IMR-90 (cell line): ENCODE measurements around the gene ZNF23. TPM values are rescaled to one million over a fixed set of nuclear protein-coding genes. Genes with fewer than 3 reads are reported as not detected.
A peak's percentile ranks its signal among the peaks of the same experiment; 100 is the strongest.

Experiments
- BHLHE40 ChIP-seq: fragments of 150-350 bp; IDR thresholded peaks from 2 replicates; pipeline ENCODE4 v1.6.1; 2016; ENCODE audit warnings: mild to moderate bottlenecking, low read depth, low read length
- MXI1 ChIP-seq: IDR thresholded peaks from 2 replicates; pipeline ENCODE4 v1.6.1; 2012; ENCODE audit warnings: low read depth, mild to moderate bottlenecking, low read length, moderate library complexity, borderline replicate concordance
- RCOR1 ChIP-seq: IDR thresholded peaks from 2 replicates; pipeline ENCODE4 v1.6.1; 2012; ENCODE audit warnings: mild to moderate bottlenecking, low read length, improper control_type of control experiment; ENCODE audit not compliant: insufficient replicate concordance
- polyA plus RNA-seq, 3 experiments: library from polyadenylated mRNA; depleted of rRNA; stranded (reverse); fragments of >200 nt; gene quantifications; 2 replicates each; pipeline ENCODE4 v1.2.3, GENCODE V29; 2012; ENCODE audit warnings: low replicate concordance in 1 of 3
- total RNA-seq: library from RNA; depleted of rRNA; stranded (reverse); fragments of >200 nt; gene quantifications from 2 replicates; pipeline ENCODE4 v1.2.3, GENCODE V29; 2012
- TF ChIP-seq, protein P1 (sequence below): fragments of 150-350 bp; IDR thresholded peaks from 2 replicates; pipeline ENCODE4 v1.6.1; 2016; ENCODE audit warnings: low read depth, mild to moderate bottlenecking, low read length, moderate library complexity, borderline replicate concordance

ZNF23 gene
- total and polyA plus RNA-seq, 2 of the 4 experiments (the other 2 are of a cell fraction) = 7.5 to 8.8 TPM

DNA sequence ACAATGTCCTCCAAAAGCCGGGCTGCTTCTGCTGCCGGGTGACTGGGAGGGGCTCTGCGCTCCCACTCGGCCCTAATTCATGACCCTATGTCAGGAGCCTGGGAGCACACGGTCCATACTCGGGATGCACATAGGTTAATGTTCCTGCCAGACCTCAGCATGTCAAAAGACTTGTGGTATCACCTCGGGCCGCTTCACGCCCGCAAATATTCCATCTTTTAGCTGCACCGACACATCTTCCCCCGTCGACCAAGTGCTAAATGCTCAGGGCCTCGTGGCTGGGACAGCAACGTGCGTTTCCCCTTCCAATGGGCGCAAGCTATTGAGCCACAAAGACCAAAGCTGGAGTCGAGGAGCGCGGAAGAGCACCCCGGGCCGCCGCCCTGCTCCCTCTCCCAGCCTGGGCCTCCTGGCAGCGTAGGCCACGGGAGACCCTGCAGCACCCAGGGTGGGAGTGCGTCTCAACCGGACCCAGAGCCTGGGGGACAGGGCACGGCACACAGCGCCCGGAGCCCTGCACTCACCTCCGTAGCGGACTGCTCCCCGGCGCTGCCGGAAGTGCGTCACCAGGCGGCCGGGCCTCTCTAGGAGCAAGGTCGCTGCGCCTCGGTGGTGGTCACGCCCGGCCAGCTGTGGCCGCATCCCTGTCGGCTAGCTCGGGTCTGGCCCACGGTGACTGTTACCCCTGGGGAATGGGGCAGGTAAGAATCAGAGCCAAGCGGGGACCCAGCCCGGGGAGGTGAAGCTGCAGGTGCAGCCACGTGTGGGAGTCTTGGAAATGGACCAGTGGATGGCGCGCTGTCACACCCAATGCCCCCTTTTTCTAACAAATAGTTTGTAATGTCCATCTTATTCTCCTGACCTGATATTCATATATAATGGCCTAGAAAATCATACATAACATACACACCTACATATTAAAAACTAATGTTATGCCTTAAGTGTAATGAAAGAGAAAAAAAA, at the start of gene ZNF23 (continued):
- TF ChIP-seq, protein P1, sequence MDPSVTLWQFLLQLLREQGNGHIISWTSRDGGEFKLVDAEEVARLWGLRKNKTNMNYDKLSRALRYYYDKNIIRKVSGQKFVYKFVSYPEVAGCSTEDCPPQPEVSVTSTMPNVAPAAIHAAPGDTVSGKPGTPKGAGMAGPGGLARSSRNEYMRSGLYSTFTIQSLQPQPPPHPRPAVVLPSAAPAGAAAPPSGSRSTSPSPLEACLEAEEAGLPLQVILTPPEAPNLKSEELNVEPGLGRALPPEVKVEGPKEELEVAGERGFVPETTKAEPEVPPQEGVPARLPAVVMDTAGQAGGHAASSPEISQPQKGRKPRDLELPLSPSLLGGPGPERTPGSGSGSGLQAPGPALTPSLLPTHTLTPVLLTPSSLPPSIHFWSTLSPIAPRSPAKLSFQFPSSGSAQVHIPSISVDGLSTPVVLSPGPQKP = no peak
- TF ChIP-seq BHLHE40 = peak; percentile 65
- peak; percentile 48 for TF ChIP-seq MXI1
- TF ChIP-seq RCOR1 = no peak
